H1 (cell line): Measurements from ENCODE around the gene HMGCLL1. TPM values are rescaled to one million over a fixed set of nuclear protein-coding genes. Genes with fewer than 3 reads are reported as not detected.

Experiments used
- CTCF ChIA-PET: fragments of 300-600 bp; sonication (Branson Sonifier 250); formaldehyde crosslinking; loops from one replicate; lab custom pipeline; 2021; ENCODE audit not compliant: partially characterized antibody; lab: Charles Lee
- POLR2A ChIA-PET: fragments of 300-600 bp; sonication (Branson Sonifier 250); formaldehyde crosslinking; loops from one replicate; lab custom pipeline; 2021; ENCODE audit warnings: inconsistent platforms; ENCODE audit not compliant: partially characterized antibody; lab: Charles Lee
- DNase-seq, 2 experiments: peaks; one replicate each; pipeline versions ENCODE4 v3.0.0 to v3.0.0-alpha.2; 2010 to 2022; ENCODE audit warnings: low spot score in 2 of 2, low read depth in 1 of 2, mixed read lengths in 1 of 2
- FAIRE-seq: peaks from 2 replicates; lab custom pipeline; 2011; peaks lifted over from hg19 to GRCh38; lab: Jason Lieb, UNC
- H2AFZ ChIP-seq: 2 replicates; pipeline ENCODE4 v1.8.1; 2012; ENCODE audit warnings: low read length, inconsistent platforms
- H2AK5ac ChIP-seq: 2 replicates; pipeline ENCODE4 v1.6.1; 2013; ENCODE audit warnings: low read depth, low read length
- H2BK120ac ChIP-seq: replicated peaks from 2 replicates; pipeline ENCODE3; 2013; ENCODE audit warnings: low read depth, low read length, inconsistent platforms
- H2BK12ac ChIP-seq: 2 replicates; pipeline ENCODE4 v1.6.1; 2013; ENCODE audit warnings: low read depth, low read length
- H2BK15ac ChIP-seq: 2 replicates; pipeline ENCODE4 v1.6.1; 2013; ENCODE audit warnings: low read length
- H2BK20ac ChIP-seq: 2 replicates; pipeline ENCODE4 v1.6.1; 2013; ENCODE audit warnings: low read length
- H2BK5ac ChIP-seq: 2 replicates; pipeline ENCODE4 v1.6.1; 2013; ENCODE audit warnings: low read depth, low read length
- H3K14ac ChIP-seq: 2 replicates; pipeline ENCODE4 v1.6.1; 2013; ENCODE audit warnings: inconsistent platforms; ENCODE audit not compliant: insufficient read length
- H3K18ac ChIP-seq: 2 replicates; pipeline ENCODE4 v1.6.1; 2013; ENCODE audit warnings: low read length; ENCODE audit errors: extremely low read depth
- H3K23ac ChIP-seq: 2 replicates; pipeline ENCODE4 v1.6.1; 2013; ENCODE audit warnings: inconsistent platforms; ENCODE audit not compliant: insufficient read length
- H3K23me2 ChIP-seq: 2 replicates; pipeline ENCODE4 v1.6.1; 2013; ENCODE audit warnings: low read depth, low read length
- H3K27ac ChIP-seq: 2 replicates; pipeline ENCODE4 v1.6.1; 2011; ENCODE audit warnings: low read depth, low read length, inconsistent platforms
- H3K27me3 ChIP-seq, 4 experiments: replicated peaks in 1 of 4; 1 replicate in 1 of 4; 2 replicates in 3 of 4; pipeline versions ENCODE4 v1.6.1 to v1.8.1; 2011 to 2013; ENCODE audit warnings: low read length in 3 of 4, mild to moderate bottlenecking in 3 of 4, inconsistent platforms in 2 of 4, mixed read lengths in 2 of 4, moderate library complexity in 1 of 4; ENCODE audit not compliant: control insufficient read depth in 3 of 4, insufficient read depth in 3 of 4; ENCODE audit errors: extremely low read depth in 1 of 4
- H3K36me3 ChIP-seq, 4 experiments: 2 replicates each; pipeline versions ENCODE4 v1.6.1 to v1.8.1; 2011 to 2013; ENCODE audit warnings: mild to moderate bottlenecking in 4 of 4, low read length in 3 of 4, moderate library complexity in 2 of 4, control low read depth in 1 of 4, inconsistent platforms in 1 of 4; ENCODE audit not compliant: insufficient read depth in 4 of 4, control insufficient read depth in 2 of 4
- H3K4ac ChIP-seq: replicated peaks from 2 replicates; pipeline ENCODE3; 2013; ENCODE audit warnings: low read length, low read depth, mixed read lengths, inconsistent platforms; ENCODE audit not compliant: insufficient read length
- H3K4me1 ChIP-seq, 4 experiments: replicated peaks in 1 of 4; 1 replicate in 1 of 4; 2 replicates in 3 of 4; pipeline versions ENCODE4 v1.6.1 to v1.8.1; 2011 to 2013; ENCODE audit warnings: low read length in 3 of 4, inconsistent platforms in 2 of 4, mixed read lengths in 1 of 4; ENCODE audit not compliant: insufficient read depth in 4 of 4, control insufficient read depth in 3 of 4
- H3K4me2 ChIP-seq, 2 experiments: 2 replicates each; pipeline versions ENCODE4 v1.6.1 to v1.8.1; 2011 to 2013; ENCODE audit warnings: low read depth in 2 of 2, low read length in 2 of 2, control low read depth in 1 of 2, inconsistent platforms in 1 of 2, mild to moderate bottlenecking in 1 of 2; ENCODE audit not compliant: insufficient read depth in 1 of 2
- H3K4me3 ChIP-seq, 4 experiments: fragments of 200-600, 300-600 bp in 1 of 4; sonication (generic), shearing (Covaris generic), sonication (Bioruptor Twin) in 1 of 4; 2 replicates each; pipeline versions ENCODE4 v1.5.1 to v1.8.1; 2011 to 2016; ENCODE audit warnings: low read length in 4 of 4, low read depth in 3 of 4, control low read depth in 2 of 4, inconsistent platforms in 2 of 4, mild to moderate bottlenecking in 2 of 4, mixed read lengths in 1 of 4, moderate library complexity in 1 of 4; ENCODE audit not compliant: insufficient read depth in 2 of 4; ENCODE audit errors: extremely low read depth in 1 of 4
- H3K56ac ChIP-seq: replicated peaks from 2 replicates; pipeline ENCODE3; 2013; ENCODE audit warnings: low read depth, mild to moderate bottlenecking, mixed read lengths, low read length, inconsistent platforms; ENCODE audit not compliant: insufficient read length
- H3K79me1 ChIP-seq: 2 replicates; pipeline ENCODE4 v1.6.1; 2013; ENCODE audit warnings: low read depth, low read length, control low read depth
- H3K79me2 ChIP-seq, 2 experiments: 2 replicates each; pipeline versions ENCODE4 v1.6.1 to v1.8.1; 2012 to 2013; ENCODE audit warnings: low read length in 2 of 2, mild to moderate bottlenecking in 2 of 2, inconsistent platforms in 1 of 2; ENCODE audit not compliant: insufficient read depth in 2 of 2, control insufficient read depth in 1 of 2
- H3K9ac ChIP-seq, 4 experiments: replicated peaks in 1 of 4; 1 replicate in 1 of 4; 2 replicates in 3 of 4; pipeline versions ENCODE4 v1.6.1 to v1.8.1; 2011 to 2013; ENCODE audit warnings: low read depth in 3 of 4, low read length in 3 of 4, control low read depth in 2 of 4, mild to moderate bottlenecking in 2 of 4, moderate library complexity in 2 of 4, inconsistent platforms in 1 of 4; ENCODE audit errors: extremely low read depth in 1 of 4
- H3K9me3 ChIP-seq, 2 experiments: 2 replicates each; pipeline versions ENCODE4 v1.6.1 to v1.8.1; 2012 to 2013; ENCODE audit warnings: mild to moderate bottlenecking in 2 of 2, moderate library complexity in 2 of 2, control low read depth in 1 of 2, inconsistent platforms in 1 of 2, low read depth in 1 of 2, low read length in 1 of 2, mixed read lengths in 1 of 2; ENCODE audit not compliant: insufficient read depth in 2 of 2
- H4K20me1 ChIP-seq, 2 experiments: replicated peaks in 1 of 2; 2 replicates each; pipeline versions ENCODE3 to v1.8.1; 2011 to 2013; ENCODE audit warnings: inconsistent platforms in 2 of 2, low read length in 2 of 2, mild to moderate bottlenecking in 1 of 2; ENCODE audit not compliant: insufficient read depth in 2 of 2, control insufficient read depth in 1 of 2
- H4K5ac ChIP-seq: 2 replicates; pipeline ENCODE4 v1.6.1; 2013; ENCODE audit warnings: low read length, low read depth, mixed read lengths, inconsistent platforms; ENCODE audit not compliant: insufficient read length
- H4K8ac ChIP-seq: 2 replicates; pipeline ENCODE4 v1.8.0; 2013; ENCODE audit warnings: mild to moderate bottlenecking, moderate library complexity, low read length, inconsistent platforms; ENCODE audit not compliant: insufficient read depth; ENCODE audit errors: extremely low read depth
- H4K91ac ChIP-seq: replicated peaks from 2 replicates; pipeline ENCODE3; 2013; ENCODE audit warnings: low read length, mixed read lengths, inconsistent platforms; ENCODE audit not compliant: insufficient read length
- ASH2L ChIP-seq: fragments of 200-600, 300-600 bp; sonication (generic); IDR thresholded peaks from one replicate; pipeline ENCODE4 v1.7.1; 2017; ENCODE audit warnings: low read length
- ATF3 ChIP-seq: IDR thresholded peaks from 2 replicates; pipeline ENCODE4 v1.6.1; 2011; ENCODE audit warnings: low read depth, mild to moderate bottlenecking, low read length; ENCODE audit not compliant: insufficient read depth
- E2F6 ChIP-seq: IDR thresholded peaks from 2 replicates; pipeline ENCODE4 v1.6.1; 2012; ENCODE audit warnings: inconsistent platforms
- EZH2 ChIP-seq: fragments of 200-600 bp; sonication (generic); IDR thresholded peaks from 2 replicates; pipeline ENCODE4 v1.7.1; 2012; ENCODE audit warnings: low read depth, mild to moderate bottlenecking, moderate library complexity, low read length, inconsistent platforms; ENCODE audit not compliant: severe bottlenecking
- GABPA ChIP-seq: IDR thresholded peaks from 2 replicates; pipeline ENCODE4 v1.6.1; 2011; ENCODE audit warnings: mild to moderate bottlenecking, low read length, moderate library complexity, borderline replicate concordance; ENCODE audit not compliant: insufficient read depth
- HDAC2 ChIP-seq, 2 experiments: fragments of 300-600 bp in 1 of 2; sonication (generic) in 1 of 2; IDR thresholded peaks; 2 replicates each; pipeline ENCODE4 v1.6.1; 2011 to 2012; ENCODE audit warnings: low read depth in 2 of 2, low read length in 2 of 2, mild to moderate bottlenecking in 2 of 2, moderate library complexity in 2 of 2, borderline replicate concordance in 1 of 2, inconsistent platforms in 1 of 2
- KDM1A ChIP-seq: fragments of 200-600, 300-600 bp; sonication (generic); IDR thresholded peaks from 2 replicates; pipeline ENCODE4 v1.7.1; 2016; ENCODE audit warnings: mild to moderate bottlenecking, low read length, borderline replicate concordance
- KDM5A ChIP-seq: fragments of 200-600 bp; IDR thresholded peaks from 2 replicates; pipeline ENCODE4 v1.7.1; 2012; ENCODE audit warnings: mild to moderate bottlenecking, low read length, inconsistent platforms, mixed read lengths
- MAFK ChIP-seq: IDR thresholded peaks from 2 replicates; pipeline ENCODE4 v1.6.1; 2012; ENCODE audit warnings: low read depth, mild to moderate bottlenecking, improper control_type of control experiment, low read length
- RFX5 ChIP-seq: IDR thresholded peaks from 2 replicates; pipeline ENCODE4 v1.6.1; 2011; ENCODE audit warnings: low read depth, low read length, improper control_type of control experiment, borderline replicate concordance
- RXRA ChIP-seq: IDR thresholded peaks from 2 replicates; pipeline ENCODE4 v1.6.1; 2011; ENCODE audit warnings: low read depth, mild to moderate bottlenecking, low read length, moderate library complexity; ENCODE audit not compliant: insufficient read depth
- SIX5 ChIP-seq: IDR thresholded peaks from 2 replicates; pipeline ENCODE4 v1.6.1; 2011; ENCODE audit warnings: mild to moderate bottlenecking, low read depth, low read length
- TCF12 ChIP-seq: IDR thresholded peaks from 2 replicates; pipeline ENCODE4 v1.6.1; 2011; ENCODE audit warnings: low read depth, mild to moderate bottlenecking, low read length
- WGBS, 2 experiments: shearing (Covaris generic) in 1 of 2; methylation state at CpG; one replicate each; pipeline versions ENCODE4 v1.1.6 to v1.1.7; 2013 to 2015; ENCODE audit warnings: low lambda C conversion rate in 2 of 2, mixed read lengths in 2 of 2, inconsistent platforms in 1 of 2, low coverage in 1 of 2, missing lambda C conversion rate in 1 of 2; ENCODE audit not compliant: insufficient replicate concordance in 2 of 2, insufficient coverage in 1 of 2, insufficient read length in 1 of 2; ENCODE audit errors: extremely low coverage in 1 of 2, missing lambda C conversion rate in 1 of 2; 5-methylcytosine and 5-hydroxymethylcytosine counted together
- polyA plus RNA-seq, 7 experiments: library from polyadenylated mRNA; depleted of rRNA in 3 of 7; stranded (reverse) in 5 of 7; unstranded in 2 of 7; fragments of >200 nt in 5 of 7; fragments of 200-250 nt in 2 of 7; gene quantifications; 1 replicate in 5 of 7; 2 replicates in 1 of 7; 4 replicates in 1 of 7; pipeline versions ENCODE4 v1.2.1 to v1.2.3, GENCODE V29; 2011 to 2013; ENCODE audit warnings: missing spikeins in 2 of 7, mixed read lengths in 2 of 7
- total RNA-seq: library from RNA; stranded (reverse); fragmentation: NEBNext Ultra II Directional; extraction: Animal tissue kit (Norgen Biotek cat#: 25700); gene quantifications from 2 replicates; pipeline ENCODE4 v1.2.1, GENCODE V29; 2021

The HMGCLL1 gene
- total and polyA plus RNA-seq, 2 of the 8 experiments (the other 6 are each of a cell fraction or from before 2014, with no cell fraction given): 0.06 to 0.41 TPM

GRCh38 chr6:55447891-55448290 lies 131.1 kb downstream of the HMGCLL1 start:
- Histone ChIP-seq H3K4me2 (no peak overlapping the region), H3K36me3 (no peaks in the 10 kb centered on the region), H2AFZ (no peak overlapping the region), H3K56ac (no peak overlapping the region), H3K14ac (no peak overlapping the region), H2BK20ac (no peak overlapping the region), H3K9ac (no peak overlapping the region), H4K8ac (no peak overlapping the region), H3K4ac (no peak overlapping the region), H4K91ac (no peak overlapping the region), H3K23me2 (no peaks in the 10 kb centered on the region), H3K9me3 (no peaks in the 10 kb centered on the region), H3K4me1 (no peaks in the 10 kb centered on the region), H3K4me3 (no peak overlapping the region), H3K79me2 (no peaks in the 10 kb centered on the region), H4K20me1 (no peaks in the 10 kb centered on the region), H3K27me3 (no peaks in the 10 kb centered on the region), H3K27ac (no peak overlapping the region), H3K18ac (no peak overlapping the region), H2BK120ac (no peak overlapping the region), H2BK15ac (no peak overlapping the region), H2BK12ac (no peak overlapping the region), H3K79me1 (no peaks in the 10 kb centered on the region), H2AK5ac (no peak overlapping the region), H2BK5ac (no peak overlapping the region), H4K5ac (no peak overlapping the region), H3K23ac (no peak overlapping the region)
- FAIRE-seq (no peak), DNase-seq (no peak)
- WGBS, 2 experiments: 50% methylated on average over 3 of the region's 3 CpGs; no CpG with 5 or more reads in 1 of the 2 experiments
- ChIA-PET CTCF (interaction anchor here (2.6 to 6.3 kb wide), 3 partner anchors 8 to 843 kb away, joined by 12 to 36 read pairs (median 23); no protein-coding TSS in a partner anchor), POLR2A (no interaction called here)
- TF ChIP-seq ASH2L (no peak), MAFK (no peak), HDAC2 (IDR thresholded peaks at IDR 0.05; ENCODE audit: borderline replicate concordance in 1 of 2, low read depth in 2 of 2, low read length in 2 of 2) (no peak), KDM5A (no peak), RFX5 (no peak), EZH2 (no peak), GABPA (no peak), TCF12 (no peak), ATF3 (no peak), KDM1A (no peak), SIX5 (no peak), E2F6 (no peak), RXRA (no peak)
